H7 (cell line): ENCODE data around the gene EPHA1. TPM values are rescaled to one million over a fixed set of nuclear protein-coding genes. Genes with fewer than 3 reads are reported as not detected.

Source experiments
- DNase-seq: peaks from one replicate; pipeline ENCODE4 v3.0.0; 2012
- H3K27me3 ChIP-seq: 2 replicates; pipeline ENCODE4 v1.6.0; 2011; ENCODE audit warnings: mild to moderate bottlenecking, low read length; ENCODE audit not compliant: control insufficient read depth, insufficient read depth
- H3K36me3 ChIP-seq: replicated peaks from 2 replicates; pipeline ENCODE4 v1.5.1; 2011; ENCODE audit warnings: low read length; ENCODE audit not compliant: control insufficient read depth, insufficient read depth
- H3K4me3 ChIP-seq: 2 replicates; pipeline ENCODE4 v1.5.1; 2011; ENCODE audit warnings: low read depth, mild to moderate bottlenecking, control low read depth, low read length, moderate library complexity; ENCODE audit not compliant: insufficient read depth
- total RNA-seq: library from RNA; depleted of rRNA; stranded (reverse); fragments of >200 nt; shearing (Covaris generic); gene quantifications from 2 replicates; pipeline ENCODE4 v1.2.3, GENCODE V29; 2014; rRNA removed

Gene EPHA1
- 176 and 189 TPM in 2 replicates for total RNA-seq

- Histone ChIP-seq H3K4me3 (peak within 1 kb of the TSS; percentile 82), H3K27me3 (no peaks in the 10 kb centered on the region), H3K36me3 (peaks cover 7% of the 10 kb centered on the region)
- peak; percentile 98 for DNase-seq
Observed at GRCh38 chr7:143408686-143409561, at the start of gene EPHA1. Gene EPHA1, minus strand, starts transcription at chr7:143408856. Its CDS starts 51 bp downstream, at chr7:143408805.

DNA sequence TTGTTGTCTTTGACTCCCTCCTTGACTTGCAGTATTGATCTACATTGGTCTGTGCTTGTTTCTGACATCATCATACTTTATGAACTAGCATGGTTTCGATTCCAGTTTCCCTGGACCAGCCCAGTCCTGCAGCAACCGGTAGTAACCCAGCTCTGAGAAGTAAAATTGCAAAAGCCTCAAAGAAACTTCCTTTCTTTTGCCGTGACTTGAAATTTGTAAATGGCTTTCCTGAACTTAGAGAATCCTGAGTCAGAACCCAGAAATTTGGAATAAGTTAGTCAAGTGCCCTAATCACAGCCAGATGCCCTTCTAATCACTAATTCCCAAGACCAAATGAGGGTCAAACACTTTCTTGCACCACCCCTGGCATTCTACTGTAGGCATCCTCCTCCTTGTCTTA lies 49.6 kb upstream of the EPHA1 start:
- no peaks in the 10 kb centered on the region for H3K36me3 ChIP-seq
- H3K4me3 ChIP-seq: no peak overlapping the region
- H3K27me3 ChIP-seq: no peaks in the 10 kb centered on the region
- DNase-seq: no peak

GRCh38 chr7:143456992-143457793 lies 48.5 kb upstream of the EPHA1 start:
- no peaks in the 10 kb centered on the region for H3K36me3 ChIP-seq
- no peak overlapping the region for H3K4me3 ChIP-seq
- DNase-seq: no peak
- H3K27me3 ChIP-seq: no peaks in the 10 kb centered on the region

DNA sequence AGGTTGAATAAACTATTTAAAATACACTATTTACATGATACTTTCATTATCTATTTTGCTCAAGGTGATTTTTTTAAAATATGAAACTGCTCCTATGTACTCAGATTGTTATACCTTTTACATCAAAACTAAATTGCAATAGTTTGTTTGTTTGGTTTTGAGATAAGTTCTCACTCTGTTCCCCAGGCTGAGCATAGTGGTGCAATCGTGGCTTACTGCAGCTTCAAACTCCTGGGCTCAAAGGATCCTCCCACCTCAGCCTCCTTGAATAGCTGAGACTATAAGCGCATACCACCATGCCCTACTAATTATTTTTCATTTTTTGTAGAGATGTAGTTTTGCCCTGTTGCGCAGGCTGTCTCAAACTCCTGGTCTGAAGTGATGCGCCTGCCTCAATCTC lies 47.3 kb upstream of the EPHA1 start:
- no peaks in the 10 kb centered on the region for H3K36me3 ChIP-seq
- no peak for DNase-seq
- H3K4me3 ChIP-seq: no peak overlapping the region
- no peaks in the 10 kb centered on the region for H3K27me3 ChIP-seq

GRCh38 chr7:143455491-143455890 lies 46.8 kb upstream of the EPHA1 start:
- no peak overlapping the region for H3K4me3 ChIP-seq
- H3K27me3 ChIP-seq: no peaks in the 10 kb centered on the region
- no peak for DNase-seq
- H3K36me3 ChIP-seq: no peaks in the 10 kb centered on the region

DNA sequence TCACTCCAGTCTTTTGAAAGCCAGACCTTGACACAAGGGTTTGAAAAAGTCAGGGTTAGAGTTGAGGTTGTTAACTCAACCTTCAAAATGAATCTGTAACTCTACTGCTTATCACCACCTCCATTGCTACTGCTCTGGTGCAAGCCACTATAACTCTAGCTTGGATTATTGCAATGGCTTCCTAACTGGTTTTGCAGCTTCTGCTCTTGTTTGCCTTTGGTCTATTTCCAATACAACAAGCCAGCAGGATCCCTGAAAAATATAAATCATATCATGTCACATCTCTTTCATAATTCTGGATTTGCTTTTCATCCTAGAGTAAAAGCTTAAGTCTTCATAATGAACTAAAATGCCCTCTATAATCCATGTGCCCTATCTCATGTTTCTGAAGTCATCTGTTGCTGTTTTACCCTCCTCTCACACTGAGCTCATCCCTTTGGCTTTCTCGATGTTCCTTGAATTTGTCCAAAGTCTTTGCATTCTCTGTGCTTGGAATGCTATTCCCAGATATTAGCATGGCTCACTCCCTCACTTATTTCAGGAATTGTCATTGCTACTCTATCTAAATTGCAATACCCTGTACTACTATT lies 45.5 kb upstream of the EPHA1 start:
- H3K27me3 ChIP-seq: no peaks in the 10 kb centered on the region
- H3K36me3 ChIP-seq: no peaks in the 10 kb centered on the region
- H3K4me3 ChIP-seq: no peak overlapping the region
- DNase-seq: no peak

GRCh38 chr7:143452495-143452894 lies 43.8 kb upstream of the EPHA1 start:
- no peak overlapping the region for H3K4me3 ChIP-seq
- DNase-seq: no peak
- no peaks in the 10 kb centered on the region for H3K36me3 ChIP-seq
- H3K27me3 ChIP-seq: no peaks in the 10 kb centered on the region

- H3K4me3 ChIP-seq: no peak overlapping the region
- no peaks in the 10 kb centered on the region for H3K36me3 ChIP-seq
- no peaks in the 10 kb centered on the region for H3K27me3 ChIP-seq
- DNase-seq: no peak
Observed at GRCh38 chr7:143451746-143452145, 43.1 kb upstream of the EPHA1 start.

- no peak for DNase-seq
- Histone ChIP-seq H3K27me3 (no peaks in the 10 kb centered on the region), H3K36me3 (no peaks in the 10 kb centered on the region), H3K4me3 (no peak overlapping the region)
Observed at GRCh38 chr7:143451122-143451521, 42.5 kb upstream of the EPHA1 start.

DNA sequence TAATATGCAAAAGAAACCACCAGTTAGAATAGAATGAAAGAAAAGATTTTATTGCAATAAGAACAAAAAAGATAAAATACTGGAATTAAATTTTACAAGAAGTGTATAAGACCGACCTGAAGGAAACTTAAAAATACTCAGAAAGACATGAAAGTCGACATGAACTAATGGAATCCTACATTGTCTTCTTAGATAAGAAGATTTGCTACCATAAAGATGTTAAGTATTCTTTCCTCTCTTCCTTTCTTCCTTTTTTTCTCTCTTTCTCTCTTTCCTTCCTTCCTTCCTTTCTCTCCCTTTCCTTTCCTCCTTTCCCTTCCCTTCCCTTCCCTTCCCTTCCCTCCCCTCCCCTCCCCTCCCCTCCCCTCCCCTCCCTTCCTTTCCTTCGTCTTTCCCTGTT lies 41.1 kb upstream of the EPHA1 start:
- Histone ChIP-seq H3K27me3 (no peaks in the 10 kb centered on the region), H3K4me3 (no peak overlapping the region), H3K36me3 (no peaks in the 10 kb centered on the region)
- DNase-seq: no peak

- no peak for DNase-seq
- no peaks in the 10 kb centered on the region for H3K36me3 ChIP-seq
- no peaks in the 10 kb centered on the region for H3K27me3 ChIP-seq
- H3K4me3 ChIP-seq: no peak overlapping the region
Observed at GRCh38 chr7:143448429-143448828, 39.8 kb upstream of the EPHA1 start.

- DNase-seq: peak; percentile 23
- no peak overlapping the region for H3K4me3 ChIP-seq
- no peaks in the 10 kb centered on the region for H3K36me3 ChIP-seq
- H3K27me3 ChIP-seq: no peaks in the 10 kb centered on the region
Observed at GRCh38 chr7:143447466-143447865, 38.8 kb upstream of the EPHA1 start.

- Histone ChIP-seq H3K4me3 (no peak overlapping the region), H3K36me3 (no peaks in the 10 kb centered on the region), H3K27me3 (no peaks in the 10 kb centered on the region)
- DNase-seq: no peak
Observed at GRCh38 chr7:143444785-143445184, 36.1 kb upstream of the EPHA1 start.

GRCh38 chr7:143444063-143444782 lies 35.6 kb upstream of the EPHA1 start:
- Histone ChIP-seq H3K36me3 (no peaks in the 10 kb centered on the region), H3K27me3 (no peaks in the 10 kb centered on the region), H3K4me3 (no peak overlapping the region)
- DNase-seq: no peak
